Type B pancreatic cell (in vitro differentiated cells): ENCODE data around the gene ALKBH8. TPM values are rescaled to one million over a fixed set of nuclear protein-coding genes. Genes with fewer than 3 reads are reported as not detected.
"Not testable (repeated sequence)": the region's sequence is repeated elsewhere in the genome, so short reads cannot be mapped to it uniquely, and the experiment has no call there.

ENCODE experiments used
- DNase-seq: peaks from one replicate; pipeline ENCODE4 v3.0.0; 2021; ENCODE audit warnings: mixed read lengths; ENCODE audit not compliant: unreplicated experiment; ENCODE audit errors: extremely low spot score
- H3K27ac Mint-ChIP-seq: 2 replicates; pipeline ENCODE4 v1.8.0; 2021; ENCODE audit warnings: mild to moderate bottlenecking, mixed read lengths
- H3K27me3 Mint-ChIP-seq: 2 replicates; pipeline ENCODE4 v1.8.0; 2021; ENCODE audit warnings: mixed read lengths
- H3K36me3 Mint-ChIP-seq: 2 replicates; pipeline ENCODE4 v1.8.0; 2021; ENCODE audit warnings: mixed read lengths
- H3K4me1 Mint-ChIP-seq: one replicate; pipeline ENCODE4 v1.8.0; 2021; ENCODE audit warnings: mixed read lengths; ENCODE audit not compliant: unreplicated experiment
- H3K4me3 Mint-ChIP-seq: 2 replicates; pipeline ENCODE4 v1.8.0; 2021; ENCODE audit warnings: mild to moderate bottlenecking, mixed read lengths
- H3K9me3 Mint-ChIP-seq: 2 replicates; pipeline ENCODE4 v1.8.0; 2021; ENCODE audit warnings: mixed read lengths
- total RNA-seq: library from RNA; stranded (reverse); gene quantifications from 2 replicates; pipeline ENCODE4 v1.2.1, GENCODE V29; 2021; ENCODE audit warnings: low replicate concordance
- TF ChIP-seq, protein P1 (sequence below): fragments of 200-600 bp; sonication (generic); conservative IDR thresholded peaks from 2 replicates; pipeline ENCODE4 v1.5.0; 2021; ENCODE audit warnings: antibody characterized with exemption, mild to moderate bottlenecking

ALKBH8 gene
- total RNA-seq, 1 donor from 2014 or later = 7.8 TPM

DNA sequence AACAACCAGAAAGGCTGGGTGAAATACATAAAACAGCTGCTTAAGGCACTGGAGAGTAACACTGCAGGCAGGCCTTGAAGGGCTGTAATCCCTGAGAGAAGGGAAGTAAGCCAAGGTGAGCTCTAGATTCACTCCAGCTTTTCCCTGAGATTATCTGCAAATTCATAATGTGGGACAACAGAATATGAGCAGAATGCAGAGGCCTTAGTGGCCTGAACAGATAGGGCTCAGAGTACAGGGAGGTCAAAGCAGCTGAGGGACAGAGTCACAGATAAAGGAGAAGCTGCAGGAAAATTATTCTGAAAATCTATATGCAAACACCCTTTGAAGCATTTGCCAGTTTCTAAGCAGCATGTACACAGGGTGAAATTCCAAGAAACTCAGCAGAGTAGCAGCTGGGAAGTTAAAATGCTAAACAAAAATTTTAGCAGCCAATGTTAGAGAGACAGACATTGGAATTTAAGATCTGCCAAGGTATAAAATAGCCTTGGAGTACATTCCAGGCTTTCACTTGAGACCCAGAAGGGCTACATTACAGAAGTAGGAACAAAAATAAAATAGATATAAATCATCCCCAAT is 59.8 kb downstream of the ALKBH8 start:
- TF ChIP-seq, protein P1, sequence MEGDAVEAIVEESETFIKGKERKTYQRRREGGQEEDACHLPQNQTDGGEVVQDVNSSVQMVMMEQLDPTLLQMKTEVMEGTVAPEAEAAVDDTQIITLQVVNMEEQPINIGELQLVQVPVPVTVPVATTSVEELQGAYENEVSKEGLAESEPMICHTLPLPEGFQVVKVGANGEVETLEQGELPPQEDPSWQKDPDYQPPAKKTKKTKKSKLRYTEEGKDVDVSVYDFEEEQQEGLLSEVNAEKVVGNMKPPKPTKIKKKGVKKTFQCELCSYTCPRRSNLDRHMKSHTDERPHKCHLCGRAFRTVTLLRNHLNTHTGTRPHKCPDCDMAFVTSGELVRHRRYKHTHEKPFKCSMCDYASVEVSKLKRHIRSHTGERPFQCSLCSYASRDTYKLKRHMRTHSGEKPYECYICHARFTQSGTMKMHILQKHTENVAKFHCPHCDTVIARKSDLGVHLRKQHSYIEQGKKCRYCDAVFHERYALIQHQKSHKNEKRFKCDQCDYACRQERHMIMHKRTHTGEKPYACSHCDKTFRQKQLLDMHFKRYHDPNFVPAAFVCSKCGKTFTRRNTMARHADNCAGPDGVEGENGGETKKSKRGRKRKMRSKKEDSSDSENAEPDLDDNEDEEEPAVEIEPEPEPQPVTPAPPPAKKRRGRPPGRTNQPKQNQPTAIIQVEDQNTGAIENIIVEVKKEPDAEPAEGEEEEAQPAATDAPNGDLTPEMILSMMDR = no peak
- Mint-ChIP-seq H3K27ac (no peak overlapping the region), H3K36me3 (peaks cover 24% of the 10 kb centered on the region), H3K4me3 (no peak overlapping the region), H3K27me3 (no peaks in the 10 kb centered on the region), H3K4me1 (no peaks in the 10 kb centered on the region), H3K9me3 (no peaks in the 10 kb centered on the region)
- no peak for DNase-seq

DNA sequence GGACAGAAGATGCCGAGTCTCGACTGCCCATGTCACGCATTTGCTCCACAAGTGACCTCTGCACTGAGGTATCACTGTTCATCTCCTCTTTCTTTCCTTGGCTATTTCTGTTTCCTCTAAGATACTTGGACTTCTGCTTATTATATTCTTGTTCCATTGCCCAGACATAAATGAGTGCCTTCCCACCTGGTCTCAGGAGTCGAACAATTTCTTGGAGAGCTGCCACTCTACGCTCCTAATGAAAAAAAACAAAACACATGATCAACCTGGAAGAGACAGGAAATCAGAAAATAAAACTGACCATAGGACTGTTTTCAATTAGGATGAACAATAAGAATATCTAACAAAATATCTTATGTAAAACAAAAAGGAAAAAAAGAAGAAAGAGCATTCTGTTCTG is 60.6 kb downstream of the ALKBH8 start:
- Mint-ChIP-seq H3K4me1 (no peaks in the 10 kb centered on the region), H3K27me3 (no peaks in the 10 kb centered on the region)
- no peak for DNase-seq

DNA sequence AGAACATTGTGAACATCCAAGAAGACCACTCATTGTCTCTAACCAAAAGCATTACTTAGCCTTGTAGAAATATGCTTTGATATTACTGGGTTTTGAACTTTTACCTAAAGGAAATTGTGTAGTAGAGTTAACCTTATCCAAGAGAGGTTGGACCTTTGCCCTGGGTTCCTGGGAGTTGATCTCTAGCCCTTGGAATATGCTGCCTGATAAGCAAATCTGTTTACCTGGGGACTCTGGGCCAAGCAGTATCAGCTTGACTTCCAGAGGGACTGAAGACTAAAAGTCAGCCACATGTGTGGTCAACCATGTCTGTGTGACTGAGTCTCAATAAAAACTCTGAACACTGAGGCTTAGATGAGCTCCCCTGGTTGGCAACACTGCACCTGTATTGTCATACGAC is 63.8 kb downstream of the ALKBH8 start:
- TF ChIP-seq, protein P1 = no peak
- no peak for DNase-seq
- Mint-ChIP-seq H3K27me3 (no peaks in the 10 kb centered on the region), H3K9me3 (no peaks in the 10 kb centered on the region), H3K36me3 (peaks cover 20% of the 10 kb centered on the region), H3K27ac (no peak overlapping the region), H3K4me1 (no peaks in the 10 kb centered on the region), H3K4me3 (no peak overlapping the region)

More for the DNA sequence above, 60.6 kb downstream of the ALKBH8 start:
- peaks cover 24% of the 10 kb centered on the region for H3K36me3 Mint-ChIP-seq
- H3K27ac Mint-ChIP-seq = no peak overlapping the region
- H3K4me3 Mint-ChIP-seq = no peak overlapping the region
- TF ChIP-seq, protein P1 = no peak
- H3K9me3 Mint-ChIP-seq = no peaks in the 10 kb centered on the region

DNA sequence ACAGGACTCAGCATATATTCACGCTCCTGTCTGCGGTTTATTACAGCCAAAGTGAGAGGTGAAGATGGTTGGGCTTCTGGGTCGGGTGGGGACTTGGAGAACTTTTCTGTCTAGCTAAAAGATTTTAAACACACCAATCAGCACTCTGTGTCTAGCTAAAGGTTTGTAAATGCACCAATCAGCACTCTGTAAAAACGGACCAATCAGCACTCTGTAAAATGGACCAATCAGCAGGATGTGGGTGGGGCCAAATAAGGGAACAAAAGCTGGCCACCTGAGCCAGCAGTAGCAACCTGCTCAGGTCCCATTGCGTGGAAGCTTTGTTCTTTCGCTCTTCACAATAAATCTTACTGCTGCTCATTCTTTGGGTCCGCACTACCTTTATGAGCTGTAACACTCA is 68.2 kb downstream of the ALKBH8 start:
- not testable (repeated sequence) for H3K36me3 Mint-ChIP-seq, H3K4me3 Mint-ChIP-seq

DNA sequence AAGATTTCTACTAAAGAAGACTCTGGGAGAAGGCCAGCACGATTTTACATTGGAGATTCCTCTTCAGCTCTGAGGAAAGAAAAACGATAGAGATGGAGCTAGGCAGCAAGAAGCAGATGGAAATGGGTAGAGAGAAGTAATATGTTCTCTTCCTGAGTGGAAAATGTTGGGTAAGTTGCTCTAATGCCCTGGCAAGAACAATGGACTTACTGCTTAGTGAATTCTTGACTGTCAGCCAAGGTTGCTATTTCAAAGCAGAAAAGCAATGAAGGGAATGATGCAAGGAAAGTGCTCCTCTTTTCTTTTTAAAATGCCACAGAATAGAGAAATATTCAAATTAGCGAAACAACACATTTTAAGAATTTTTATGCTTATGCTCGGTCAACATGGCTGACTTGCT is 69.5 kb downstream of the ALKBH8 start:
- Mint-ChIP-seq H3K9me3 (no peaks in the 10 kb centered on the region), H3K27me3 (no peaks in the 10 kb centered on the region), H3K4me3 (no peak overlapping the region), H3K4me1 (no peaks in the 10 kb centered on the region), H3K36me3 (no peaks in the 10 kb centered on the region), H3K27ac (no peak overlapping the region)
- DNase-seq = no peak
- TF ChIP-seq, protein P1 = no peak

More for the DNA sequence above, 68.2 kb downstream of the ALKBH8 start:
- H3K27ac Mint-ChIP-seq, H3K9me3 Mint-ChIP-seq, H3K4me1 Mint-ChIP-seq, DNase-seq, H3K27me3 Mint-ChIP-seq: not testable (repeated sequence)

DNA sequence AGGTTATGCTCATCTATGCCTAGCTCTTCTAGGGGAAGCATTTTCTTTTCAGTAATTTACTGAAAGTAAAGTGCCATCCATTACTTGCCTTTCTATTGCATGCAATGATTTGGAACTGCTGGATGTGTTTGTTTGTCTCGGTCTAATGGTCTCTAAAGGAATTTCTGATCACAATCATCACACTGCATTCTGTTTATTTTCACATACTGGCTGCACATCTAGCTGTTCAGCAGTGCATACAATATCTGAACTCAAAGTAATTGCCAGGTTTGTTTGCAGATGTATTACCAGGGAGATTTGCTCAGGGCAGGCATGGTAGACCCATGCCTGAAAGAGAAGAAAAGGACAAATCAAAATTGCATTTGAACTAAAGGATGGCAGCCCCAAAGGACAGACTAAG is 71.5 kb downstream of the ALKBH8 start:
- Mint-ChIP-seq H3K36me3 (no peaks in the 10 kb centered on the region), H3K4me1 (no peaks in the 10 kb centered on the region), H3K27ac (no peak overlapping the region), H3K9me3 (no peaks in the 10 kb centered on the region), H3K27me3 (peaks cover 7% of the 10 kb centered on the region), H3K4me3 (no peak overlapping the region)
- no peak for DNase-seq
- TF ChIP-seq, protein P1 = no peak
